Motor neuron (in vitro differentiated cells): Measurements from ENCODE around the gene POLD1. TPM values are rescaled to one million over a fixed set of nuclear protein-coding genes. Genes with fewer than 3 reads are reported as not detected.
A peak's percentile ranks its signal among the peaks of the same experiment; 100 is the strongest.

Source experiments
- ATAC-seq, 8 experiments: fragments of 200-7000 bp; cut with Tn5 transposase; replicated peaks in 6 of 8; 2 replicates each; pipeline ENCODE4 v1.8.0; 2021; ENCODE audit warnings: mild to moderate bottlenecking in 8 of 8, moderate library complexity in 8 of 8
- H3K27ac ChIP-seq, 2 donors: fragments of 250-450 bp; sonication (Bioruptor Pico); 2 replicates each; pipeline ENCODE4 v1.9.0; 2021; ENCODE audit warnings: antibody characterized with exemption in 2 of 2, mild to moderate bottlenecking in 2 of 2, moderate library complexity in 1 of 2
- H3K4me1 ChIP-seq, 2 donors: fragments of 250-450 bp; sonication (Bioruptor Pico); replicated peaks in 1 of 2; 2 replicates each; pipeline ENCODE4 v1.6.1; 2021; ENCODE audit warnings: antibody characterized with exemption in 2 of 2, mild to moderate bottlenecking in 2 of 2, moderate library complexity in 1 of 2
- H3K4me3 ChIP-seq, 5 donors: fragments of 250-450 bp; sonication (Bioruptor Pico); 2 replicates each; pipeline ENCODE4 v1.9.0; 2021; ENCODE audit warnings: antibody characterized with exemption in 5 of 5, mild to moderate bottlenecking in 5 of 5, moderate library complexity in 4 of 5
- WGBS, 10 experiments: fragments of 450-650 bp; shearing (Covaris generic); methylation state at CpG; one replicate each; pipeline ENCODE4 v1.0.0; 2022; 5-methylcytosine and 5-hydroxymethylcytosine counted together
- in situ Hi-C, 9 experiments: fragments of 400-800 bp; cut with MboI; loops; one replicate each; pipeline ENCODE4 v1.15.0; 2021; ENCODE audit warnings: low sequenced_read_pairs in 9 of 9, low pct_unique_long_range_greater_than_20kb in 2 of 9; ENCODE audit not compliant: unreplicated experiment in 9 of 9
- total RNA-seq, 8 experiments: library from RNA; unstranded; fragments of 300-600 nt; gene quantifications; 2 replicates each; pipeline versions ENCODE4 v1.2.3 to v1.2.4, GENCODE V29; 2022

POLD1 gene
- total RNA-seq, 8 experiments from 2014 or later = 6.2 to 56.0 (median 12.7) TPM

GRCh38 chr19:50462970-50463369 lies 78.8 kb downstream of the POLD1 start:
- WGBS, 10 experiments = 27 to 100% (median 60%) methylated on average over 1 to 7 of the region's 7 CpGs; no CpG with 5 or more reads in 1 of the 10 experiments
- no peak for ATAC-seq
- in situ Hi-C loops = loop anchor here in 3 of 9 experiments (10.0 to 25.0 kb wide), 2 partner anchors 98 to 101 kb away; partner anchors contain the start of gene NAPSA (in 3 of the 3)

GRCh38 chr19:50464348-50464747 lies 80.2 kb downstream of the POLD1 start:
- peaks cover 16 to 22% of the 10 kb centered on the region in 2 donors for H3K4me1 ChIP-seq
- WGBS, 10 experiments = 48 to 84% (median 81%) methylated on average over 5 to 10 of the region's 19 CpGs; no CpG with 5 or more reads in 5 of the 10 experiments
- no peak overlapping the region for H3K4me3 ChIP-seq
- H3K27ac ChIP-seq = no peak overlapping the region
- ATAC-seq = no peak
- in situ Hi-C loops = loop anchor here in 3 of 9 experiments (10.0 to 25.0 kb wide), 2 partner anchors 100 to 102 kb away; partner anchors contain the start of gene NAPSA (in 3 of the 3)

More at GRCh38 chr19:50462970-50463369, 78.8 kb downstream of the POLD1 start:
- Histone ChIP-seq H3K27ac (no peak overlapping the region), H3K4me3 (no peak overlapping the region), H3K4me1 (peaks cover 16 to 22% of the 10 kb centered on the region in 2 donors)

GRCh38 chr19:50465000-50465399 lies 80.9 kb downstream of the POLD1 start:
- in situ Hi-C loops = loop anchor here in 3 of 9 experiments (10.0 to 25.0 kb wide), 2 partner anchors 100 to 103 kb away; partner anchors contain the start of gene NAPSA (in 3 of the 3)
- no peak overlapping the region for H3K4me3 ChIP-seq
- 100% methylated on average over 1 to 3 of the region's 13 CpGs; no CpG with 5 or more reads in 8 of the 10 experiments for WGBS, 10 experiments
- ATAC-seq = no peak
- H3K4me1 ChIP-seq = peaks cover 16 to 22% of the 10 kb centered on the region in 2 donors
- H3K27ac ChIP-seq = no peak overlapping the region

GRCh38 chr19:50465986-50466705 lies 82.0 kb downstream of the POLD1 start:
- Histone ChIP-seq H3K4me3 (no peak overlapping the region), H3K27ac (peak overlapping the region; percentile 53 to 83), H3K4me1 (peaks cover 16 to 22% of the 10 kb centered on the region in 2 donors)
- 15 to 70% (median 30%) methylated on average over 2 to 19 of the region's 29 CpGs; no CpG with 5 or more reads in 3 of the 10 experiments for WGBS, 10 experiments
- in situ Hi-C loops = loop anchor here in 3 of 9 experiments (10.0 to 25.0 kb wide), 2 partner anchors 101 to 104 kb away; partner anchors contain the start of gene NAPSA (in 3 of the 3)
- peak; percentile 63 to 90 (median 83) for ATAC-seq

GRCh38 chr19:50466706-50467039 lies 82.5 kb downstream of the POLD1 start:
- in situ Hi-C loops = loop anchor here in 3 of 9 experiments (10.0 to 25.0 kb wide), 2 partner anchors 102 to 104 kb away; partner anchors contain the start of gene NAPSA (in 3 of the 3)
- 54 to 89% (median 85%) methylated on average over 4 to 7 of the region's 11 CpGs; no CpG with 5 or more reads in 7 of the 10 experiments for WGBS, 10 experiments
- Histone ChIP-seq H3K4me3 (no peak overlapping the region), H3K27ac (peak overlapping the region; percentile 53 to 83), H3K4me1 (peaks cover 16 to 22% of the 10 kb centered on the region in 2 donors)
- no peak for ATAC-seq

GRCh38 chr19:50467566-50467965 lies 83.4 kb downstream of the POLD1 start:
- ATAC-seq = no peak
- WGBS, 10 experiments = 72 to 100% (median 77%) methylated on average over 1 to 8 of the region's 18 CpGs; no CpG with 5 or more reads in 6 of the 10 experiments
- in situ Hi-C loops = loop anchor here in 3 of 9 experiments (10.0 to 25.0 kb wide), 2 partner anchors 103 to 105 kb away; partner anchors contain the start of gene NAPSA (in 3 of the 3)
- H3K4me1 ChIP-seq = peaks cover 16 to 22% of the 10 kb centered on the region in 2 donors
- no peak overlapping the region for H3K4me3 ChIP-seq
- no peak overlapping the region for H3K27ac ChIP-seq

Other genes with a start within 250 kb of the POLD1 start
- gene IZUMO2, start 221.1 kb upstream of the POLD1 start, total RNA-seq = not detected
- 1 to 10 TPM in 3 of 8 experiments, under 1 TPM in 5; 0.18 to 2.2 (median 0.54) TPM for gene MYH14, start 180.7 kb upstream of the POLD1 start, total RNA-seq
- gene KCNC3, start 55.0 kb upstream of the POLD1 start, total RNA-seq = 1 to 10 TPM in 4 of 8 experiments, under 1 TPM in 4; 0.13 to 2.6 (median 0.99) TPM
- gene NAPSA, start 18.7 kb upstream of the POLD1 start, total RNA-seq = 1 to 10 TPM in 4 of 8 experiments, under 1 TPM in 4; 0.18 to 1.9 (median 0.95) TPM
- gene NR1H2, start 7.9 kb upstream of the POLD1 start, total RNA-seq = 10 to 100 TPM; 13.5 to 71.4 (median 30.6) TPM
- gene SPIB, start 34.6 kb downstream of the POLD1 start, total RNA-seq = 1 to 10 TPM in 1 of 8 experiments, under 1 TPM in 5, not detected in 2; 0.09 to 2.6 (median 0.47) TPM
- gene MYBPC2, start 48.5 kb downstream of the POLD1 start, total RNA-seq = under 1 TPM in 4 of 8 experiments, not detected in 4; 0.04 to 0.27 (median 0.11) TPM
- gene EMC10, start 92.2 kb downstream of the POLD1 start, total RNA-seq = 100 to 1,000 TPM in 3 of 8 experiments, 10 to 100 TPM in 5; 46.0 to 183 (median 90.3) TPM
- 1 to 10 TPM in 6 of 8 experiments, under 1 TPM in 2; 0.46 to 6.9 (median 1.9) TPM for gene GARIN5A, start 92.5 kb downstream of the POLD1 start, total RNA-seq
- 10 to 100 TPM in 4 of 8 experiments, 1 to 10 TPM in 4; 3.9 to 40.5 (median 11.3) TPM for gene JOSD2, start 126.8 kb downstream of the POLD1 start, total RNA-seq
- gene ASPDH, start 129.6 kb downstream of the POLD1 start, total RNA-seq = 1 to 10 TPM in 4 of 8 experiments, under 1 TPM in 1, not detected in 3; 0.58 to 3.0 (median 1.4) TPM
- gene LRRC4B, start 184.1 kb downstream of the POLD1 start, total RNA-seq = 10 to 100 TPM in 5 of 8 experiments, under 1 TPM in 3; 0.10 to 45.8 (median 17.2) TPM